GM12892 (cell line): ENCODE results near the gene CACNA1F.

Source experiments
- POLR2AphosphoS5 ChIP-seq: IDR thresholded peaks from 2 replicates; pipeline ENCODE4 v1.6.1; 2011; ENCODE audit warnings: low read depth, low read length, control low read depth
- TAF1 ChIP-seq: IDR thresholded peaks from 2 replicates; pipeline ENCODE4 v1.6.1; 2011; ENCODE audit warnings: low read depth, mild to moderate bottlenecking, control low read depth, low read length, borderline replicate concordance

GRCh38 chrX:49174723-49175122 lies 58.4 kb downstream of the CACNA1F start:
- TF ChIP-seq TAF1 (no peak), POLR2AphosphoS5 (no peak)
